Measurements from ENCODE around the gene MUC4. TPM values are rescaled to one million over a fixed set of nuclear protein-coding genes. Genes with fewer than 3 reads are reported as not detected.

MUC4 gene
- total RNA-seq, 1 experiment from 2014 or later, result not detected

DNA sequence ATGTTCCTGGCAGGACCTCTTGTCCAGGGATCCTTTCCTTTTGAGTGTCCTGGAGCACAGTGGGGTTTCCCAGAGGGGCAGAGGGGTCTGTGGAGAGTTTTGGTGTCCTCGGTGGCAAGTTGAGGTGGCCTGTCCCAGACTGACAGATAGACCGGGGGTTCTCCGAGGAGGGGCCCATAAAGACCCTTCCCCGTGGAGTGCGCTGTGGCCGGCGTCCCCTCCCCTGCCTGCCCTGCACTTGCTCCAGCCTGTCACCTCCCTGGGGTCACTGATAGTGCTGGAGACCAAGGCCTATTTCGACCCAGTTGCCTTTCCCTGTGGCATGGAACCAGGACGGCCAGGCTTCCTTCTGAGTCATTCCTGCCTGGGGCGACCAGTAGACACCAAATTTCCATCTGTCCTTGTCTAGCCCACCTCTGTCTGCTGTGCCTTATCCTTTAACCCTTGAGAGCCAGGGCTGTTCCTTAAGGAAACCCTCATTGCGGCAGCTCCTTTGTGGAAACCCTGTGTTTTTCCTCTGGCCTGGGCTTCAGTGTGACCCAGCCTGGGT lies 2.9 kb downstream of the MUC4 start:
- CTCF ChIA-PET, result no interaction called here
- H3K9ac ChIP-seq (ENCODE audit: low read length), result no peak overlapping the region
- ATAC-seq (no peak), DNase-seq (no peak)
- POLR2A ChIA-PET (ENCODE audit: unreplicated experiment), result no interaction called here
- intact Hi-C loops (cut with micrococcal nuclease), result no loop called here
- H3K4me1 ChIP-seq (ENCODE audit: insufficient read depth, low read length), result peaks cover 8% of the 10 kb centered on the region; the same call in 1 of the 2 replicates
- H3K27me3 ChIP-seq (ENCODE audit: low read length), result peaks cover 8% of the 10 kb centered on the region
- no peak overlapping the region for H3K4me2 ChIP-seq (ENCODE audit: low read length)
- no peaks in the 10 kb centered on the region for H3K36me3 ChIP-seq (ENCODE audit: low read depth, low read length)
- H3K9me2 ChIP-seq (replicated peaks; ENCODE audit: low read length), result no peaks in the 10 kb centered on the region
- H3K9me3 ChIP-seq (ENCODE audit: low read length), result no peaks in the 10 kb centered on the region
- H3K4me3 ChIP-seq (ENCODE audit: low read length), result no peak overlapping the region
- BruUV-seq (replicated peaks), result no TSS peak
- TF ChIP-seq, protein P1, sequence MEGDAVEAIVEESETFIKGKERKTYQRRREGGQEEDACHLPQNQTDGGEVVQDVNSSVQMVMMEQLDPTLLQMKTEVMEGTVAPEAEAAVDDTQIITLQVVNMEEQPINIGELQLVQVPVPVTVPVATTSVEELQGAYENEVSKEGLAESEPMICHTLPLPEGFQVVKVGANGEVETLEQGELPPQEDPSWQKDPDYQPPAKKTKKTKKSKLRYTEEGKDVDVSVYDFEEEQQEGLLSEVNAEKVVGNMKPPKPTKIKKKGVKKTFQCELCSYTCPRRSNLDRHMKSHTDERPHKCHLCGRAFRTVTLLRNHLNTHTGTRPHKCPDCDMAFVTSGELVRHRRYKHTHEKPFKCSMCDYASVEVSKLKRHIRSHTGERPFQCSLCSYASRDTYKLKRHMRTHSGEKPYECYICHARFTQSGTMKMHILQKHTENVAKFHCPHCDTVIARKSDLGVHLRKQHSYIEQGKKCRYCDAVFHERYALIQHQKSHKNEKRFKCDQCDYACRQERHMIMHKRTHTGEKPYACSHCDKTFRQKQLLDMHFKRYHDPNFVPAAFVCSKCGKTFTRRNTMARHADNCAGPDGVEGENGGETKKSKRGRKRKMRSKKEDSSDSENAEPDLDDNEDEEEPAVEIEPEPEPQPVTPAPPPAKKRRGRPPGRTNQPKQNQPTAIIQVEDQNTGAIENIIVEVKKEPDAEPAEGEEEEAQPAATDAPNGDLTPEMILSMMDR (conservative IDR thresholded peaks at IDR 0.05; ENCODE audit: low read depth, low read length), result no peak
- TF ChIP-seq EZH2 (IDR thresholded peaks at IDR 0.05; ENCODE audit: low read length, unreplicated experiment), result no peak
- TF ChIP-seq EZH2phosphoT487 (IDR thresholded peaks at IDR 0.05; ENCODE audit: borderline replicate concordance, low read length), result no peak
- H3K79me2 ChIP-seq (ENCODE audit: low read length), result no peaks in the 10 kb centered on the region
- no peaks in the 10 kb centered on the region for H4K20me1 ChIP-seq (ENCODE audit: low read length)
- no peak overlapping the region for H2AFZ ChIP-seq (ENCODE audit: low read length)
- H3F3A ChIP-seq (ENCODE audit: low read length, unreplicated experiment), result no peaks in the 10 kb centered on the region
- no peak overlapping the region for H3K27ac ChIP-seq (ENCODE audit: low read length)

DNA sequence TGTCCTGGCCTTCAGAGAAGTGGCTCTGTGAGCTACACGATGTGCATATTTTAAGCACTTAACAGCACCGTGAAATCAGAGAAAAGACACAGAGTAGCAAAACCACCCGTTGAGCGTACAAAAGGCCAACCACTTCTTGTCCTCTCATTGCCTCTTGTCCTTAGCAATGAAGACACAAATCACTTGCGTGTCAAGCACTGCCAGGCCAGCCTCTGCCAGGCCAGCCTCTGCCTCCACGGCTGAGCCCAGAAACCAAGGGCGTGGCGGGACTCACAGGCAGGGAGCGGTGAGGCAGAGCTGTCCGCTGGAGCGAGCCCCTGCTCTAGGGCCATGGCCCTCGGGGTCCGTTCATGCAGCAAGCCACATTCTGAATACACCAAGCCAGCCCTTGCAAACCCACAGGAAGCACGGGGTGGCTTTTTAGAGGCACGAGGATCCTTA lies 4.0 kb downstream of the MUC4 start:
- Histone ChIP-seq H3K36me3 (ENCODE audit: low read depth, low read length) (no peaks in the 10 kb centered on the region), H3K4me3 (ENCODE audit: low read length) (no peak overlapping the region), H3K4me1 (ENCODE audit: insufficient read depth, low read length) (peaks cover 8% of the 10 kb centered on the region; the same call in 1 of the 2 replicates), H3F3A (ENCODE audit: low read length, unreplicated experiment) (no peaks in the 10 kb centered on the region), H3K9me3 (ENCODE audit: low read length) (no peaks in the 10 kb centered on the region), H3K9me2 (replicated peaks; ENCODE audit: low read length) (no peaks in the 10 kb centered on the region), H3K27me3 (ENCODE audit: low read length) (peaks cover 8% of the 10 kb centered on the region), H4K20me1 (ENCODE audit: low read length) (no peaks in the 10 kb centered on the region), H3K9ac (ENCODE audit: low read length) (no peak overlapping the region), H2AFZ (ENCODE audit: low read length) (no peak overlapping the region), H3K27ac (ENCODE audit: low read length) (no peak overlapping the region), H3K79me2 (ENCODE audit: low read length) (no peaks in the 10 kb centered on the region), H3K4me2 (ENCODE audit: low read length) (no peak overlapping the region)
- DNase-seq (no peak), ATAC-seq (no peak)
- CTCF ChIA-PET, result no interaction called here
- POLR2A ChIA-PET (ENCODE audit: unreplicated experiment), result no interaction called here
- no TSS peak for BruUV-seq (replicated peaks)
- intact Hi-C loops (cut with micrococcal nuclease), result no loop called here
- TF ChIP-seq EZH2phosphoT487 (IDR thresholded peaks at IDR 0.05; ENCODE audit: borderline replicate concordance, low read length), result no peak
- TF ChIP-seq EZH2 (IDR thresholded peaks at IDR 0.05; ENCODE audit: low read length, unreplicated experiment), result no peak
- TF ChIP-seq, protein P1 (conservative IDR thresholded peaks at IDR 0.05; ENCODE audit: low read depth, low read length), result no peak

DNA sequence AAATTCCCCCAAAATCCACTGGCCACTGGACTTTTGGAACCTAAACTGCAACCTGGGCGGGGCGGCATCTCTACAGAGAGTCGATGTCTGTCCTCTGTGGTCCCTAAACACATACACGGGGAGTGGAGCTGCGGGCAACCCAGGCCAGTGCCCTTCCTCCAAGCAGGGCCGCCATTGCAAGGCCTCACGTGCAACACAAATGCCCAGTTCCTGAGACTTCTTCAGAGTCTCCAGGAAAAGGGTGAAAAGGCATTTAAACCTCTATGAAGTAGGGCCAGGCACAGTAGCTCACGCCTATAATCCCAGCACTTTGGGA lies 4.9 kb downstream of the MUC4 start:
- H3K79me2 ChIP-seq (ENCODE audit: low read length), result no peaks in the 10 kb centered on the region
- no peak overlapping the region for H3K4me3 ChIP-seq (ENCODE audit: low read length)
- no peak overlapping the region for H3K9ac ChIP-seq (ENCODE audit: low read length)
- CTCF ChIA-PET, result no interaction called here
- intact Hi-C loops (cut with micrococcal nuclease), result no loop called here
- ATAC-seq, result no peak
- no peak overlapping the region for H3K27ac ChIP-seq (ENCODE audit: low read length)
- H3K9me2 ChIP-seq (replicated peaks; ENCODE audit: low read length), result no peaks in the 10 kb centered on the region
- DNase-seq, result no peak
- H3K4me1 ChIP-seq (ENCODE audit: insufficient read depth, low read length), result peaks cover 8% of the 10 kb centered on the region; the same call in 1 of the 2 replicates
- no peaks in the 10 kb centered on the region for H3K9me3 ChIP-seq (ENCODE audit: low read length)
- no TSS peak for BruUV-seq (replicated peaks)
- no peak overlapping the region for H3K4me2 ChIP-seq (ENCODE audit: low read length)
- POLR2A ChIA-PET (ENCODE audit: unreplicated experiment), result no interaction called here
- TF ChIP-seq EZH2phosphoT487 (IDR thresholded peaks at IDR 0.05; ENCODE audit: borderline replicate concordance, low read length) (no peak), EZH2 (IDR thresholded peaks at IDR 0.05; ENCODE audit: low read length, unreplicated experiment) (no peak)
- TF ChIP-seq, protein P1 (conservative IDR thresholded peaks at IDR 0.05; ENCODE audit: low read depth, low read length), result no peak
- no peaks in the 10 kb centered on the region for H3K36me3 ChIP-seq (ENCODE audit: low read depth, low read length)
- no peaks in the 10 kb centered on the region for H4K20me1 ChIP-seq (ENCODE audit: low read length)
- peaks cover 11% of the 10 kb centered on the region for H3K27me3 ChIP-seq (ENCODE audit: low read length)
- H2AFZ ChIP-seq (ENCODE audit: low read length), result no peak overlapping the region
- no peaks in the 10 kb centered on the region for H3F3A ChIP-seq (ENCODE audit: low read length, unreplicated experiment)
